Activated T-cell treated with anti-CD3 and anti-CD28 coated beads for 1 hour (primary cell): ENCODE measurements around the gene ITGB7.

Source experiments
- DNase-seq: peaks from one replicate; pipeline ENCODE4 v3.0.0-alpha.2; 2020; ENCODE audit warnings: low read depth

ITGB7 gene

DNA sequence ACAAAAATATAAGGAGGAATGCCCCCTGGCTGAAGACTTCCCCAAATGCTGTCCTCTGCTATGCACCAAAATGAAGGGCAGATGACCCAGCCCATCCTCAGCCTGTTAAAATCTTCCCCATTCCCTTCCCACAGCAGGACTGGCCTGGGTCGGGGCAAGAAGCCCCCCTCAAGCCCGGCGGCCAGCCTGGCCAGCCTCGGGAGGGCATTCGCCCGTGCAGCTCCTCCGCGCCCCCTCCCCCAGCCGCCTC is 24.5 kb upstream of the ITGB7 start:
- DNase-seq, result no peak

DNA sequence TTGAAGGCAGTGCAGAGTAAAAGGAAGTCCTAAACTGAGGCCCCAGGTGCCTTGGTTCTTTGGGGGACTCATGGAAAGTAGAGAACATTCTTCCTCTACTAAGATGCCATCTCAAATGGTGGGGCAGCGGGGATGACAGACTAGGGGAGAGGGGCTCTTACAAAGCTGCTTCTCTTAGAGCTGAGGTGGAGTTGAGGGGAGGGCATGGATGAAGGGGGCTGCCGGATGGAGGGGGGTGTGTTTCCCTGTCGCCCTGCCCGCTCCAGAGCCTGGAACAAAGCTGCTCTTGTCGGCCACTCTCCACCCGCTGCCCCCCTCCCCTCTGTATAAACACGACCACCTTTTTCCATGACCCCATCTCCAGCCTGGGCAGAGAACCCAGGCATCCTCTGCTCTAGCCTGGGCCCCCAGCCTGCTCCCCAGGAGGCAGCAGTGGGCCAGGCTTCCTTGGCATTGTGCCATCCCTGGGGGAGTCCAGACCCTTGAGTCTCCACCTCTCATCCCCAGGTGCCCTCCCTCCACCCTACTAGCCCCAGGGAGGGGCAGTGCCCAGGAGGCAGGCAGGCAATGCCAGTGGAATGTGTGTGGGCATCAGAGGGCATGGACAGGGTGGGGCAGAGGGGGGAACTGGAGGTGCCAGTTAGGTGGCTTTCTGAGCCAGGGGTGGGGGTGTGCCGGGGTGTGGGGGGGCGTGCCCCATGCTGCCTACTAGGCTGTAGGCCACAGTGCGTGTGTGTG is 23.2 kb upstream of the ITGB7 start:
- DNase-seq, result no peak

DNA sequence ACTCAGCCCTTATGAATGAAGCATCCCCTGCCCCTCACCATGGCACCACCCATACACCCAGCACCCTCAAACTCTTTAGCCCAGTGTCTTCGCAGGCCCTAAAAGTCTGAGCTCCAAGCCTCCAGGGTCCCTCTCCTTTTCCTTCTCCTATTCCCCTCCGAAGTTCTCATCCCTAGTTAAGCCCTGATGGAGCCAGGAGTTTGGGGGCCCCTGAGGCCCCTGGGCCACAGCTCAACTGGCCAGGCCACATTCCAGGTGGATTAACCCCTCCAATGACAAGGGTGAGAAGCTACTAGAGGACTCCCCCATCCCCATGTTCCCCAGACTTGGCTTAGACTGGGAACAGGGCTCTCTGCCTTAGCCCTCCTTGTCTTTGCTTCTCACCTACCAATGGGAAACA is 22.4 kb upstream of the ITGB7 start:
- DNase-seq, result no peak

DNA sequence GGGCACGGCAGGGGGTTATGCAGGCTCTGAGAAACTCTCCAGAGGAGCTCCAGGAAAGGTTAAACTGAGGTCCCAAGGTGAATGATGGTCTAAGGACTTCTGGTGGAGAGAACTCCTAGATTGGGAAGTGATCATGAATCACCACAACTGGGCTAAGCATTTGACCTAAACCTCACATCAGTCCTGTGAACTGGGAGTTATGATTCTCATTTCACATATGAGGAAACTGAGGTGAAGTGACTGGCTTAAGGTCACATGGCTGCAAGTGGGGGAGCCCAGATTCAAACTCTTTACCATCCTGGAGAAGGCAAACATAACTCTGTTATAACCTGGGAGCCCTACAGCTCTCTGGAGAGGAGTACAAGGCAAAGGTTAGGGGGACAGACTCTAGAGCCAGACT is 20.8 kb upstream of the ITGB7 start:
- DNase-seq, result no peak

DNA sequence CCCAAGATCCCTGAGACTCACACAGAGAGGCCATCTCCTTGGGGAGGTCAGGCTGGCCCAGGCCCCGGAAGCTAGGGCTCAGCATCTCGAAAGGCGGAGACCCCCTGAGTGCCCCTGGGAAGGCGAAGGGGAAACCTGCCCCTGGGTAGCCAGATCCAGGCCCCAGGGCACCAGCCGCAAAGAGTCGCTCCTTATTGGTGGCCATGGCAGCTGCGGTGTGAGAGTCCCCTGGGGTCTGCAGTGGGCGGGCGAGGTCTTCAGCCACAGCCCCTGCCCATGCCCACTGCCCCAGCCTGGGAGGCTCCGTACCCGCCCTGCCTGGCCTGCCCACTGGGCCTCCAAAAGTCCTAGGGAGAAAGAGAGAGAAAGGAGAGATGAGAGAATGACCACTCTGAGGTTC is 20.3 kb upstream of the ITGB7 start:
- no peak for DNase-seq

DNA sequence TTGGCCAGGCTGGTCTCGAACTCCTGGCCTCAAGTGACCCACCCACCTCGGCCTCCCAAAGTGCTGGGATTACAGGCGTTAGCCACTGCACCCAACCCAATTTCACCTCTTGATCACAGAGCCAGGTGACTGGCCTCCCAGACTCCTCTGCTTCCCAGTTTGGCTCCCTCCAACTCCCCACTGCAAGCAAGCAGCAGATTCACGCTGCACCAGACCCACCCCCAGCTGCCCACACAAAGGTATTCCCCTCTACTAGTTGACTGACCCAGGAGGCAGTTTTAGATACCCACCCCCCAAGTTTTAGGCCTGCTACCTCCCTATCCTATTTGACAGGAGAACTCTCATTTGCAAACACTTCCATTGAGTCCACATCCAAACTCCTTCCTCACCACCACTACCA is 19.8 kb upstream of the ITGB7 start:
- DNase-seq, result no peak

DNA sequence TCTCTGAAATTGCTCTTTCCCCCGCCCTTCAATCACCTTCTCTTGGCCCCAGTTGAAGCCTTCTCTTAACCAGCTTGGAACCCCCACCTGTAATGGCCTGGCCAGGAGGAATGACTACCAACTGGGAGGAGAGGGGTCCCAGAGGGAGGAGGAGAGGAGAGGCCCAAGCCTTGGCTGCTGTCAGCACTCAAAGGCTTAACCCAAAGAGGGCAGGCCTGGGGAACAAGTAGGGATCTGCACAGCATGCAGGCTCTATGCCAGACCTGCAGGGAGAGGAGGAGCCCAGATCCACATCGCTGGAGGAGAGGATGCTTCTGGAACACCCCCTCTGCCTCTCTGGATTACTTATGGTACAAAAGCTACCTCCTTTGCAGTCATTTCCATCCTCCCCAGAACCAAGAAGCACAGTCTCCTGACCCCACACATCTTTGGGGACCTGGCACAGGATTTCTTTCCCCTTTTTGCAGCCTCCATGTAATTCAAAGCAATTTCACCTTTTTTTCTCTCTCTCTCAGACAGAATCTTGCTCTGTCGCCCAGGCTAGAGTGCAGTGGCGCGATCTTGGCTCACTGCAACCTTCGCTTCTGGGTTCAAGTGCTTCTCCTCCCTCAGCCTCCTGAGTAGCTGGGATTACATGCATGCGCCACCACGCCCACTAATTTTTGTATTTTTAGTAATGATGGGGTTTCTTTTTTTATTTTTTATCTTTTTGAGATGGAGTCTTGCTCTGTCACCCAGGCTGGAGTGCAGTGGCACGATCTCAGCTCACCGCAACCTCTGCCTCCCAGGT is 18.8 kb upstream of the ITGB7 start:
- DNase-seq, result no peak

DNA sequence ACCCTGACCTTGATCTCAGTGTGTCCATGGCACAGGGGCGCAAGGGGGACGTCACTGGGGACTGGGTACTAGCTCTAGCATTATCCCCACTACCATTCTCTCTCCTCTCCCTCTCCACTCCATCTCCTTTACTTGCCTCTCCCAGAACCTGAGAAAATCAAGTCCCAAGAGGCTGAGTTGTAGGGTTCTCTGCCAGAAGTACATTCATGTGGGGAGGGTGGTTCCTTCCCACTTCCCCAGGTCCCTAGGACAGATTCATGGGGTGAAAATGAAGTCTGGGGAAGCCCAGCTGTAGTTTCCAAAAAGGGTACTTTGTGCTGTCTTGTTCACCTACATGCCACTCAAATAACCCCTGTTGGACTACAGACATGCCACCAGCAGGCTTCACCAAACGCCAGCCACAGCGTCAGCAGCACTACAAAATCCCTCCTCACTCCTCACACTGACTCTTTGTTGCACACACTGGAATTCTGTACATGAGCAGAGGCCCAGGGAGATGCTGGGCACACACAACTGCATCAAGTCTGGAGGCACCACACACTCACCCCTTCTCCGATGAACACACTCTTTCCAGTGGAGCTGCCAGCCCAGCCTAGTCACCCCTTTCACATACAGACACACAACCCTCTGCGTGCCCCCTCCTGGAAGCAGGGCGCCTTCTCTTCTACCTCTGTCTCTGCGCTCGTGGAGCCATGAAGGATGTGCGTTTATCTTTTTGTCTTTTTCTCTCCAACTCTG is 18.0 kb upstream of the ITGB7 start:
- DNase-seq, result no peak

DNA sequence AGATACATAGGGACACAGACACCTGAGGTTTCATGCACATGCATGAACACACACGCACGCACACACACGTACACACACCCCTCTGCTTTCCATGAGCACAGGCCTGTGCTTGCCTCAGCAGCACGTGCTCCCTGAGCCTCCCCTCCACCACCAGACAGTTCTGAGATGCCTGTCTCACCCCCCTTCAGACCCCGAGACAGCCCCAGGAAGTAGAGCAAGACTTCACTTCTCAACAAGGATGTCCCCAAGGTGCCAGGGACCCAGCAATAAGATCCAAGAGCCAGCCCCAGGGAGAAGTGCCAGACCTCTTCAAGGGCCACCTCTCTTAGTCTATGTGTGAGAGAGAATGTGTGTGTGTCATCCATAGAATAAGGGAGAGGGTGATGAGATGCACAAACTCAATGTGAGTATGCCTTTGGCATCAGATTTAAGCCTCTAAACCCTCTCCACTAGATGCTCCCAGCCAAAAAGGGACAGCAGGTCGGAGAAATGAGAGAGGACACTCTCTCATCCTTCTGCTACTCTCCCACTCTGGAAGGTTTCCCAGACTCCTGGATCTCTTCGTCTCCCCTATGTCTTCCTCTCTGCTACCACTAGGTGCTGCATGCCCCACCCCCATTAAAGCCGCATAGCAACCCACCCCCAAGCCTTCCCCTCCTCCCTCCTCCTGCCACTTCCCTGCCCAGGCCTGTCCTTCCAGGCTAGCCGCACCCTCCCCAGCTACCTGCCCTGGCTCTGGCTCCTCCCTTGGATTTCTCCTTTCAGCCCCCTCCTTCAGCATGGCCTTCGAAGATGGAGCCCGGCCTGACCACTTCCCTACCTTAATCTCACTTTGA is 17.2 kb upstream of the ITGB7 start:
- no peak for DNase-seq

DNA sequence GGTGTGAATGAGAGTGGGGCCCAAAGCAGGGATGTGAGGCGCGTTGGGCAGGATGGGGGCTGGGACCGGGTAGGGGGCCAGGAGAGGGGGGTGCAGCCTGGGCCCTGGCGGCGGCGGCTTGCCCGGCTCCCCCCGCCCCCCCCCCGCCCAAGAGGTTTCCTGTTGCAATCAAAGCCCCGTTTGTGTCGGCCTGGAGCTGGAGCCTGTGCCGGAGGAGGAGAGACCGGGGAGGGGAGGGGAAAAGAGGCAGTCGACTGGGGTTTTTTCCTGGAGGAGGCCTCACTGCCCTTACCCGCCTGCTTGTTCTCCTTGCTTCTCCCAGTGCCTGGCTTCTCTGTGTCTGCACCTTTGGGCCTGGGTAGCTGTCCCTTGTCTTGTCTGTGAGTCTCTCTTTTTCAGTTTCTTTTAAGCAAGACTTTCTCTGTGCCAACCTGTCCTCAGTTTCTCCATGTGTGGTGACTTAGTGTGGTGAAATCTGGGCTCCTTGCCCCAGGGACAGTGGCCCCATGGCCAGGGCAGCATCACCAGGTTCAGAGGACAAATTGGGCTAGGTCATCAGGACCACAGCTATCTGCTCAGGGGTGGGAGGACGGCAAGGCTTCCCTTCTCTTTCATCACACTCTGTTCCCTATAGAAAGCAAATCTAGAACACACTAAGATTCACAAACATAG is 16.5 kb upstream of the ITGB7 start:
- no peak for DNase-seq

DNA sequence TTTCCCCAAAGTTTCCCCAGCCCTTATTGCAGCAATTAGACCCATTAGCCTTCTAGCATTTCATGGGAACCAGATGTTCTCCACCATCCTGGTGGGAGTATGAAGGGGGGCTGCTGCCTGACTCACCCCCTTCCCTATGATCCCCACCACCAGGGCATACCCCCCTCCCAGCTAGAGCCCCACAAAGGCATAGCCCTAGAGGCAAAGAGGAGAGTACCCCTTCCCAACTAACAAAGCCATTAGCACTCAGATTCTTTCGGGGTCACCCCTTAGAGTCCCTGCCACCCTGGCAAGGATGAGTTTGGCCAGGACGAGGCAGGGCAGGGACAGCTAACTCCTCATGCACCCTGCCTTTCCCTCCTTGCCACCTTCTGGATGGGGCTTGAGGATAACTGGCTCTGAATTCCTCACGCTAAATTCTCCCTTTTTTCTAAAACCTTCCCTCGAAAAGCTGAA is 15.8 kb upstream of the ITGB7 start:
- DNase-seq, result no peak

DNA sequence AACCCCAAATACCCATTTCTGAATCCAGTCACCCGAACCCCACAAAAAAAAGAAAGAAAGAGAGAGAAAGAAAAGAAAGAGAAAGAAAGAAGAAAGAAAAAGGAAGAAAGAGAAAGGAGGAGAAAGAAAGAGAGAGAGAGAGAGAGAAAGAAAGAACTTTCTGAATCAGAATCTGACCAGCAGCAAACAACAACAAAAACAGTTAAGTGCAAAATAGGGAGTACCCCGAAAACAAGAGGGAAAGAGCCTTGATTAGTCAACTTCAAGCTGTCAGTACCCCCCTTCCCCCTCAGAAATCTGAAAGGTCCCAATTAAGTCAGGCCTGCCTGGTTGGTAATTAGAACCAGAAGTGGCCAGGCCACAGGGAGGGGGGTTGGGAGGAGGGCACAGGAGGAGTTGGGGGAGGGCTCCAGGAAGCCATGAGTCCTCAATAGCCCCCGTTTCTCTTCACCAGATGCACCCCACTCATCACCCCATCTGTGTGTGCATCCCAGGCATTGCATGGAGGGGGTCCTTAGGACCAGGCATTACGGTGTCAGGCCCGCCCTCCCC is 15.2 kb upstream of the ITGB7 start:
- no peak for DNase-seq

DNA sequence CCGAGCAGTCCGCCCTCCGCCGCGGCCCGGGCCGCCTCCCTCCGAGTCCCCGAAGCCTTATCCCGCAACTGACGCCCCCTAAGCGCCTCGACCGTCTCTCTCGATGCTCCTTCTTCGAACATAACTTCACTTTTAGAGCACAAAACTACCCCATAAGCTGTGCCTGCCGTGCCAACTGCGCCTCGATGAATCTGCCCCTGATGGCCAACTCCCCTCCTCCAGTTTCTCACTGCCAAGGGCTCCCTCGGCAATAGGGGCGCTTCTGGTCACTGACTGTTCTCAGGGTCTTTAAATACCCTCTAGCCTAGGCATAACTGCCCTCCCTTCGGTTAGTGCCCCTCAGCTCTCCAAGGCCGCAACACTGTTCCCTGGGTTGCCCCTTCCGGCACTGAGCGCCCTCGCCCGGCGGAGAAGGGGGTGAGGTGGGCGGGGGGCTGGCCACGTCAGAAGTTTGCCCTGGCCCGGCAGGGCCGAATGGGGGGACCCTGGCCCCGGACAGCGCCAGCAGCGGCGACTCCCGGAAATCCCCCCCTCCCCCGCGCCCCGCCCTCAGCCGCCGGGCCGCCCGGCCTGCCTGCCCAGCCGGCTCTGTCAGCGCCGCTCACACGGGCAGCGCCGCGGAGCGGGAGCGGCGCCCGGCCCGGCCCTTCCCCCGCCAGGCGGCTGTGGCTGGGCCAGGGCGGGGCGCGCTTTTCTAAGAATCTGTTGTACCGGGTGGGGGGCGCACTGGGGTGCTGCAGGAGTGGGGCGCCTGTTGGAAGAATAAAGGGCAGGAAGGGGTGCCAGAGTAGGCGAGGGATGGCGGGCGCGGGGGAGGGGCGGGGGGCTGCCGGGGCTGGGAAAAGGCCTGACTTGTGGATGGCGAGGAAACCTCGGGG is 14.4 kb upstream of the ITGB7 start:
- DNase-seq, result no peak

DNA sequence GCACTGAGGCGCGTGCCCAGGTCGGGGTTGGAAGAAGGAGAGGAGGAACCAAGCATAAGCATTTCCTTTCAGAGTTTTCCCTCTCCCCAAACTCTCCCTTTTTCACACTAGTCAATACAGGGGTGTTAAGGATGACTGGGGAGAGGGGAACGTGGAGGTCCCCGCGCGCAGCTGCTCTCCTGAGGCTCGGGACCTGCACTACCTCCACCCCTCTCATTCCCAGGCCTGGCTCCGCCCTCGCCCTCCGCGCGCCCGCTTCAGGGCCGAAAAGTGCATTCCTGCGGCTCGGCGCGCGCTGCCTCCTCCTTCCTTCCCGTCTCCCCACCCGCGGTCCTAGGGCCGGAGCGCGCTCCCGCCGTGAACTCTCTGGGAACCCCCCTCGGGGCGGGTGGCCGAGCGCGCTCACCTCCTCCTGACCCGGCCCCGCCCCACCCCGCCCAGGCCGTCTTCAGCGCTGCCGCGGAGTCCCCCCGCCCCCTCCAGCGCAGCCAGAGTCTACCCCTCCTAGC is 13.7 kb upstream of the ITGB7 start:
- DNase-seq, result peak; percentile 61

DNA sequence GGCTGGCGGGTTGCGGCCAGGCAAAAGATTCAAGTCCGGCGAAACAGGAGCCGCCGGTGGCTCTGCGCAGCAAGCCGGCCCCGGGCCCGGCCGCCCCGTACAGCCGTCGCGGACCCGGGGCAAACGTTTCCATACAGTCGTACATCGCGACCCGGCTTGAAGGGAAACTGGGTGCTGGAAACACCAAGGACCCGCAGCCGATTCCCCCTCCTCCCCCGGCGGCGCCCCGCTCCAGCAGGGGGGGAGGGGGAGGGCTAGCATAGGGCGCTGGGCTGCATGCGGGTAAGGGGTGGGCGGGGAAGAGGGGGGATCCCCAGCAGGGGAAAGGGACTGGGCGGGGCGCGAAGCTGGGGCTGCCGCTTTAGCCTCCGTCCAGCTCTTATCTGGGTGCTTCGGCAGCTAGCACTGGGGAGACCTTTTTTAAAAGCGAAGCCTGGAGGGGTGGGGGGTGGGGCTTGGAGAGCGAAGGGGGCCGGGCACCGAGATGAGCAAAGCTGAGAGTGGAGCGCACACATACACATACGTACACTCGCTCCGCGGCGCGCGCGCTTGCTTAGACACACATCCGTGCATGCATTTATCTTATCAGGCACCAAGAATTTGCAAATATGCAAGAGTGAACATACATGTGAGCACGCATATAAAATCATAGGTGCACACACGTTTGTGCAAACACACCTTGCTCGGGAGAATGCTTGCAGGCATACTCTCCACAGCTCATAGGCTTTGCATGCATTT is 13.1 kb upstream of the ITGB7 start:
- DNase-seq, result peak; percentile 66

DNA sequence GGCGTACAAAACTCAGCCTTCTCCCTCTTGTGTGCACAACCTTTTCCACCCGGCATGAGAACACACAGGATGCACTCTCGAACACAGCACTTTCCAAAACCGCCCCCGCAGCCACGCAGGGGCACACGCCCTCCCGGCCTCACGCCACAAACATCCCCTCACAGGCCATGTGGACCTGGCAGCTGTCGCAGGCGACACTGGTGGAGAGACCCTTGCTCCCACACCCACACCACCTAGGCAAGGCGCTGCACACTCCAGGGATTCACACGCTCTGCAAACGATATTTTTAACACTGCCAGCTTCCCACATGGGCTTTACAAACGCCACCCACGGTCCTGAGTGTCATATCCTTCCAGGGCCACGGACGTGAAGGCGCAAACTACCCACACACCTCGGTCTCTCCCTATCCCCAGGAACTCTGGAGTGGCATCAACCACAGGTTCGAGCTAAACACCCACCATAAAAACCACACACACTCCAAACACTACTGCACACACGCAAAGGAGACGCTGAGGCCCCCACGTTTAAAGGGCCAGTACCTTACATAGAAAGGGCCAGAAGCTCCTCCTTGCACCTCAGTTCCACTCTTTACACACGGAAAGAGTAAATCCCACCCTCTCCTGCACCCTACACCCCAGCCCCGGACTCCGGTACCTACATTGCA is 12.4 kb upstream of the ITGB7 start:
- DNase-seq, result peak; percentile 46

DNA sequence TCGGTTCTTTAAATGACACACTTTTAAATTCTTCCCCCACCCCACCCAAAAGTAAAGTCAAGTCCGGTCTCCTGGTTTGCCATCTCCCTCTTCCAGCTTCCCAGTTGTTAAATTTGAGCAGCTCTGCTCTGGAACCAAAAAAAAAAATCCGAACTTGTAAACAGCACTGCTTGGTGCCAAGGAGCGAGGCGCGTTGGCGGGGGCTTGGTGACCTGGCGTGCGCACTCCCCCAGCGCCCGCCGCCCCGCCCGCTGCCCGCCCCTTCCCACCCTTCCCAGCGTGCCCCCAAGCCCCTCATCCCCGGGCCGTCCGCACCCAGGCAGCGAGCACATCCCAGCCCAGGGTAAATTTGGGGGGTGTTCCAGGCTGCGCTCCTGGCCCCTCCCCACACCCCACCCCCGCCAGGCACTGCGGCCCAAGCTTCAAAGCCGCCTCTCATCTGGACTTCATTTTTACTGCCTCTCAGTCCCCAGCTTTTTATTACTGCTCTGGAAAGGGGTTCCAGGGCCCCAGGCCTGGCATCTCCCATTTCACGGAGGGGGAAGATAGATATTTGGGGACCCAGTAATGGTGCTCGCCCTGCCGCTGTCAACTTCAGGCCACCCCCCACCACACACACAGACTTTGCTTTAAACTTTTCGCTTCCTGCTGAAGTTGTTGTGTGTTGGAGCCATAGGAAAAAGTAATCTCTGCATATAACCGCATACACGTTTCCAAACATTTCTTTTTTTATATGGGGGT is 11.7 kb upstream of the ITGB7 start:
- DNase-seq, result no peak

DNA sequence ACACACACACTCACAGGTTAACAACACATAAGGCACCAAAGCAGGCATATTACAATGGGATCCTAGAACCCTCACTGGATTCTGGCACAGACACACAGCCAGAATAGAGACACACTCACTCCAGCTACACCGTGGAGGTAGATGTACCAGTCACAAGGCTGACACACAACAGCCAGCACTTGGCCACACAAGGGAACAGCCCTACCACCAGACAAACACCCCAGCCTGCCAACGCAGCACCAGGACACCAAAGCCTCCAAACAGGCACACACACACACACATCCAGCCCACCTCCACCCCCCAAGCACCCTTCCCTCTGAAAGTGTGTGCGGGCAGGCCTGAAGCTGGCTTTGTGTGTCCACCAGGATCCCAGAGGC is 10.9 kb upstream of the ITGB7 start:
- DNase-seq, result no peak
